HG03575 (cell line): Measurements from ENCODE around the gene SEC61A1.

Experiments
- ATAC-seq: cut with Tn5 transposase; IDR thresholded peaks from one replicate; pipeline ENCODE4 v1.9.1; 2021; ENCODE audit not compliant: unreplicated experiment, insufficient number of reproducible peaks, low FRiP score; ENCODE audit errors: extremely low read depth

Gene SEC61A1

DNA sequence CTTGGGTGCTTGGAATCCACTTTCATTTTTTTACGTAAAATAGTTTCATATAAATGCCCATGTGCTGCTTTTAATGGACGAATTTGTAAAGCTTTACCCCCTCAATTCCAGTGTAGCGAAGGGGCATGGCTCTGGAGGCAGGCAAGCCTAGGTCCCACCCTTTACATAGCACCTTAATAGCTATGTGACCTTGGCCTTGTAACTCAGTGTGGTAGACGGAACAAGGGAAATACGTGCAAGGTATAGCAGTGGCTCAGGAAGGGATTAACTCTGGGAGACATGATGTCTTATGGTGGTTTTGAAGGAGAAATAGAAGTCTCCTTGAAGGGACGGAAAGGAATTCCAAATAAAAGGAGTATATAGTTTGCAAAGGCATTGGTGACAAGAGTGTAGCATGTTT lies 1.4 kb downstream of the SEC61A1 start:
- ATAC-seq, result no peak

DNA sequence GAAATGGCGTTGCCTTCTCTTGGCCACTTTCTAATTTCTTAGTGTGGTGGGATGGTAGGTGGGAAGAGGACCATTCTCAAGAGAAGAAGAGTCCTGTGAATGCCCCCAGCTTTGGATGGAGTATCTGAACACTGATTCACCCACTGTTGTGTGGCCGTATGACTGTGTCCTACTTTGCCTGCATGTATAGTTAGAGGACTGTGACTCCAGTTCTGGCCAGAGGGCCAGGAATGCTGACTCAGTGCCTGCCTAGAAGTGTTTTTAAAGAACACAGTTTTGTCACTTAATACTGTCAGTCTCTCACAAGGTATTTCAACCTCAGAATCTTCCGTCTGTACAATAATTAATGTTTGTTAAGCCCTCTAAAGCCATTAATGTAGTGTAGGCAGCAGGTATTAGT lies 2.1 kb downstream of the SEC61A1 start:
- no peak for ATAC-seq

DNA sequence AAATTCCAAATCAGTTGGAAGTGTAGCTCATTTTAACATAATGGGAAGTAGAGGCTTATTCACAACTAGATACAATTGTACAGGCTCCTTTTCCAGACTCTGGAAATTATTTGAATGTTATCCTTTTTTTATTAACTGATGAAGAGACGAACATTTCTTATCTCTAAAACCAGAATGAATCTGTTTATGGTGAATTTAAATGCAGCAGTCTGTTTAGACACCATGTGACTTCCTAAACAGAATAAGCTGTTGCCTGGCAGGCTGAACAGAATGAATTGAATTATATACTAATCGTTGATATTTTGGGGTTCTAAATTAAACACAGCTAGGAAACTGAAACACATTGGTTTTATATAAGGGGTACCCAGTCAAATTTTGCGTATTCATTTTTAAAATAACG lies 4.0 kb downstream of the SEC61A1 start:
- no peak for ATAC-seq

DNA sequence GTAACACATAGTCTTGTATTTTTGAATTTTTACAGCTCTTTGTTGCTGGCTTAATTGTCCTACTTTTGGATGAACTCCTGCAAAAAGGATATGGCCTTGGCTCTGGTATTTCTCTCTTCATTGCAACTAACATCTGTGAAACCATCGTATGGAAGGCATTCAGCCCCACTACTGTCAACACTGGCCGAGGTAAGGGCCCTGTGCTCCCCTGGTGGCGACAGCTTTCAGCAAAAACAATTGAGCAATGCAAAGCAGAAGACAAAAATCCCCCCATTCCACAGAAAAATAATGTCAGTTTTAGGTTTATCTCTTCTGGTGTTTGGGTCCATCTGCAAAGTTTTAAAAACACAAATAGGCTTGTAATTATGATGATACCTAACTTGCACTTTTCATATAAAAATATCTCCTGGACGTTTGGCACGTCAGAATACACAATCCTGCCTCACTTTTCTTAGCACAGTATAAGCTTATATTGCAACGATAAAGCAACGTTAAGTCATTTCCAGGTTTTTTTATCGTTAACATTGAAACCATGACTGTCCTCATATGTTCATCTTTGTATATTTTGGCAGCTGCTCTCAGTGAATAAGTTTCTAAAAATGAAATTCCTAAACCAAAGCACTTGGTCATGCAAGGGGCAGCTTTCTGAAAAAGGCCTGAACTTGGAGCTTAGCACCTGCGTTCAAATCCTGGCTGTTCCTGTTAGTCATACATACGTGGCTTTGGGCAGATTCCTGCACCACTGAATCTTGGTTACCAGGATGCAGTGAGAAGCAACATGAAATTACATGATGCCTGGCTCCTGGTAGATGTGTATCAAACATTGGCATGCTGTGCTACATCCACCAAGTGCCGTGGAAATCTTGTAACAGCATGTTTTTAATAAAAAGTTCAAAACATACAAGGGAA lies 8.5 kb downstream of the SEC61A1 start:
- ATAC-seq, result no peak

DNA sequence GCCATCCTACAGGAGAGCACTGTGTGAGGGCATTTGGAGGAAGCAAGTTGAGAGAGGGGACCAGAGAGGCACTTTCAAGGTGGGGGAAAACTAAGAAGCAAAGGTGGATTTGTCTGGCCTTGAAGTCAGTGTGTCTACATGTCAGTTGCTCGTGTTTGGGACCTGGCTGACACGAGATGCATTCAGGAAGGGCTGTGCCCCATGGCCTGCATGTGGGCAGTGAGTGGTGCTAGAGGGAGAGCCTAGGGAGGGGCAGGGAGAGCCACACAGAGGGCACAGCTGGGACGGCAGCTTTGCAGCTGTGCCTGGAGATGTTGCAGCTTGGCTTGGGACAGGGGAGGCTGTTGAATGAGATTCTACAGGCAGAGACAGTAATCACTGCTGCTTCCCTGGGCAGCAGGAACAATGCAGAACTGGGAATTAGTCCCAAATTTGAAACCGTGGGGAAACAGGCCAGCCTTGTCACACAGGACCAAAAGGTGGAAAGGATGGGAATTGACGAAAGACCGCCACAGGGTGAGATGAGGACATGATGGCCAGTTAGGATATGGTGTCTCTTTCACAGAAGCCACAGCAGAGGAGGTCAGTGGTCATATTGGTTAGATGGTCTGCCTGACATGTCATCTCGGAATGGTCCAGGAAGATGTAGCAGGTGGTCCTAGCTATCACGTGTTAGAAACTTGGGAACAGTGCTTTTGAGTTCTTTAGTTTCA lies 10.0 kb downstream of the SEC61A1 start:
- ATAC-seq, result no peak

DNA sequence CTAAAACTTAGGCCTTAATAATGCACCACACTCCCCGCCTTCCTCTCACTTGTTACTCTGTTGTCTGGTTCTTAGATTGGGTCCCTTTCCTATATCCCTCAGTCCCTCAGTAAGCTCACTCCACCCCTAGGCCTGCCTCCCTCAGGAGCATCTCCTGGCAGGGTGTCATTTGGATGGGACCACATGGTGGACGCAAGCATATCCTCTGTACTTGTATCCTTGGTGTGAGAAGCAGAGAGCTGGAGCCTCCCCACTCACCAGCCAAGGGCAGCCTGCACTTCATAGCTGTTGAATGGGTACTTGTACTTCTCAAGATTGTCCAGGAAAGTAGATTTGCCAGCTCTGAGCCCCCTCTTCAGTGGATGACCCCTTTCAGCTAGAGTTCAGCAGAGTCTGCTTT lies 11.6 kb downstream of the SEC61A1 start:
- no peak for ATAC-seq

DNA sequence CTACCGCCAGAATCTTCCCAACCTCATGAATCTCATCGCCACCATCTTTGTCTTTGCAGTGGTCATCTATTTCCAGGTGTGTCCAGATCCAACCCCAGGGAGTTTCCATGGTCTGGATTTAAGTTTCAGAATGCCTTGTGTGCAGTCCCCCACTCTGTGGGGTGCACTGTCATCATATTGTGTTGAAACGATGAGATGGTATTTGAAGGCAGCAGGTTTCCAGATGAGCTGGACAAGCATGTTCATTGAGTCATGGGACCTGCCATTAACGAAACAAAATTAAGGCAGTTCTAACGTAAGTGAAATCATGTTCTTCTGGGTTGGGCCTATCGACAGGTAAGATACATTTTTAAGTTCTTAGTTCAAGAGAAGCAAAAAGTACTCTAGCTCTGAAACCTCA lies 12.7 kb downstream of the SEC61A1 start:
- no peak for ATAC-seq

DNA sequence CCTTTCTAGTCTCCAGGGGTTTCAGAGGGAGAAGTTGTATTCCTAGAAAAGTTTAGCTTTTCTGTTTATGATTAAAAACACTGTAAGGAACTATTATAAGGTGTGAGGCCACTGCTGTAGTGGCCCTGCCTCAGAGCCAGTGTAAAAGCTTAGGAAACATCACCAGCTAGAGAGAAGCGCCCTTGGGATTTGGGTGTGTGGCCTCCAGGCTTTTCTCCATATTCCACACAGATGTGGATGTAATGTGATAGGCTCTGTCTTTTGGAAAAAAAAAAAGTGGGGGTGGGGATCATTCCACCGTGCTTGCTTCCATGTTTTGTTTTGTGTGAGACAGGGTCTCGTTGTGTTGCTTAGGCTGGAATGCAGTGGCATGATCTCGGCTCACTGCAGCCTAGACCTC lies 13.9 kb downstream of the SEC61A1 start:
- no peak for ATAC-seq

DNA sequence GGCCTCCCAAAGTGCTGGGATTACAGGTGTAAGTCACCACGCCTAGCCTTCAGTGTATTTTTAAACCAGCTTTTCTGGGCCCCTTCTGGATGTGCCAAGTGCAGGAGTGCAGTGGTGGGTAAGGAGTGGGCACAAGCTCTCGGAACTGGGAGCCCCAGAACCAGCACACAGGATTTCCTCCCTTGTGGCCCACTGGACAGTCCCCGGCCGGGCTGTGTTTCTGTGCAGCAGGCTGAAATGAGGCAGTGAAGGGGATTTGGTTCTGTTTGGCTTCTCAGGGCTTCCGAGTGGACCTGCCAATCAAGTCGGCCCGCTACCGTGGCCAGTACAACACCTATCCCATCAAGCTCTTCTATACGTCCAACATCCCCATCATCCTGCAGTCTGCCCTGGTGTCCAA lies 14.4 kb downstream of the SEC61A1 start:
- no peak for ATAC-seq

DNA sequence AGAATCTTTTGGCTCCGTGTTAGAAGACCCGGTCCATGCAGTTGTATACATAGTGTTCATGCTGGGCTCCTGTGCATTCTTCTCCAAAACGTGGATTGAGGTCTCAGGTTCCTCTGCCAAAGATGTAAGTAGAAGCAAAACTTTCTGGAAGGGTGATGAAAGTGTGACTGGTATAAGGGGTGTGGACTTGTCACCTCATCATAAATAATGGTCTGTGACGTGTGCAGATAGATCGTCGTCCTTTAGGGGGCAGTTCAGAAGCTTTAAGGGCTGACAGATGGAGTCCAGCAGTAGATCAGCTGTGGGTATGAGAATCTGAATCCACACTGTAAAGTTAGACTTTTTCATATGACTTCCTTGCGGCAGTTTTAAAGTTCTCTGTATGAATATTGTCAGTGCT lies 15.3 kb downstream of the SEC61A1 start:
- no peak for ATAC-seq

DNA sequence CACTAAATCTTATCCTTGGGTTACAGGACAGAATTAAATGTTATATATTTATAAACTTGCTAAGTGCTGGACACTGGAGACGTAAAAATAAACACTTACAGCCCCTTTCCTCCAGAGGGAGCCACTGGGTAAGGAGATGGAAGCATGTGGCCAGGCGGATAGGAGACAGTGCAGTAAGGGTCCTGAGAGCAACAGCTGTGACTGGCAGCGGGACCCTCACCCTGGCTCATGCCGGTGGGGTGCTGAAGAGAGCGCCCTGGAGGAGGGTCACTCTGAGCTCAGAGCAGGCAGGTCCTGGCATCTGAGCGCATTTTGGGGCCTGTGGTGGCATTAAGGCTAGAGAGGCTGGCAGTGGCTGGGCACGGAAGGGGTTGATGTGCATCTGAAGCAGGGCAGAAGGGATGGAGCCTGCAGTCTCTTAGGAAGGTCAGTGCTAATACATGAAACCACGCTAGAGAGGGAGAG lies 16.0 kb downstream of the SEC61A1 start:
- ATAC-seq, result no peak

DNA sequence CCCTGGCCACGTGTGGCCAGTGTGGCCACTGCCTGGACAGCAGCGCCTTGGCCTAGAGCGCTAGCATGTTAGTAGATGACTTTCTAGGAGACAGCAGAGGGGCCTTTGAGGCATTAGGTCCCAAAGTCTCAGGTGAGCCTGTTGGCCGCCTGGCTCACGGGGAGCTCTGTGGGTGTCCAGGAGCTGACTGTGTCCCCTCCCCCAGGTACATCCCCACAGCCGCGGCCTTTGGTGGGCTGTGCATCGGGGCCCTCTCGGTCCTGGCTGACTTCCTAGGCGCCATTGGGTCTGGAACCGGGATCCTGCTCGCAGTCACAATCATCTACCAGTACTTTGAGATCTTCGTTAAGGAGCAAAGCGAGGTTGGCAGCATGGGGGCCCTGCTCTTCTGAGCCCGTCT lies 17.0 kb downstream of the SEC61A1 start:
- ATAC-seq, result no peak

DNA sequence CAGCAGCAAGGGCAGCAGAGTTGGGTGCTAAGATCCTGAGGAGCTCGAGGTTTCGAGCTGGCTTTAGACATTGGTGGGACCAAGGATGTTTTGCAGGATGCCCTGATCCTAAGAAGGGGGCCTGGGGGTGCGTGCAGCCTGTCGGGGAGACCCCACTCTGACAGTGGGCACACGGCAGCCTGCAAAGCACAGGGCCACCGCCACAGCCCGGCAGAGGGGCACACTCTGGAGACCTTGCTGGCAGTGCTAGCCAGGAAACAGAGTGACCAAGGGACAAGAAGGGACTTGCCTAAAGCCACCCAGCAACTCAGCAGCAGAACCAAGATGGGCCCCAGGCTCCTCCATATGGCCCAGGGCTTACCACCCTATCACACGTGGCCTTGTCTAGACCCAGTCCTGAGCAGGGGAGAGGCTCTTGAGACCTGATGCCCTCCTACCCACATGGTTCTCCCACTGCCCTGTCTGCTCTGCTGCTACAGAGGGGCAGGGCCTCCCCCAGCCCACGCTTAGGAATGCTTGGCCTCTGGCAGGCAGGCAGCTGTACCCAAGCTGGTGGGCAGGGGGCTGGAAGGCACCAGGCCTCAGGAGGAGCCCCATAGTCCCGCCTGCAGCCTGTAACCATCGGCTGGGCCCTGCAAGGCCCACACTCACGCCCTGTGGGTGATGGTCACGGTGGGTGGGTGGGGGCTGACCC lies 18.8 kb downstream of the SEC61A1 start:
- no peak for ATAC-seq

DNA sequence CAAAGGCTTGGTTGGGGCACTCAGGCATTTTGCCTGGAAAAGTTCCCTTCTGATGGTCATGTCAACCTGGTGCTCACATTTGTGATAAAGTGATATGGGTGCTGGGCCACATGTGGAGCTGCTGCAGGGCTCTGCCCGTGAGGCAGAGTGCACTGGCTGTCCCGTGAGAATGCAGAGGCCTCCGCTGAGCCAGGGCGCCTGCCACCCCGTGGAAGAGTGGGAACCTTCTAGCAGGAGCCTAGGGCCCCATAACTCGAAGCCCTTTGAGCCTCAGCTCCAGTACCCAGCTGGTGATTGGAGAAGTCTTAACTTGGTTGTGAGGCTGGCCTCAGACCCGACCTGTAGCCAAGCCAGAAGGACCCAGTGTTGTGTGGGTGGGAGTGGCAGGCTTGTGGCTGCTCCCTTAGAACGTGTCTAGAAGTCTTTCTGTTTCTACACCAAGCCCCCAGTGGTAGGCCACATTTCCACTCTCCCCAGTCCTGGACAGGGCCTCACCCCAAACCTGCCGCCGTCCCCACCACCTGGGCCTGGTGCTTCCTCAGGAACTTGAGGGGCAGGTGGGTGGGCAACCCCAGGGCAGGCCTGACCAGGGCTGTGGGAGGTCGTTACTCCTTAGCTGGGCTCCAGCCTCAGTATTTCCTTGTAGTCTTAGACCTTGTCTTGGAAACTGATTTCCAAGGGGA lies 19.7 kb downstream of the SEC61A1 start:
- no peak for ATAC-seq

DNA sequence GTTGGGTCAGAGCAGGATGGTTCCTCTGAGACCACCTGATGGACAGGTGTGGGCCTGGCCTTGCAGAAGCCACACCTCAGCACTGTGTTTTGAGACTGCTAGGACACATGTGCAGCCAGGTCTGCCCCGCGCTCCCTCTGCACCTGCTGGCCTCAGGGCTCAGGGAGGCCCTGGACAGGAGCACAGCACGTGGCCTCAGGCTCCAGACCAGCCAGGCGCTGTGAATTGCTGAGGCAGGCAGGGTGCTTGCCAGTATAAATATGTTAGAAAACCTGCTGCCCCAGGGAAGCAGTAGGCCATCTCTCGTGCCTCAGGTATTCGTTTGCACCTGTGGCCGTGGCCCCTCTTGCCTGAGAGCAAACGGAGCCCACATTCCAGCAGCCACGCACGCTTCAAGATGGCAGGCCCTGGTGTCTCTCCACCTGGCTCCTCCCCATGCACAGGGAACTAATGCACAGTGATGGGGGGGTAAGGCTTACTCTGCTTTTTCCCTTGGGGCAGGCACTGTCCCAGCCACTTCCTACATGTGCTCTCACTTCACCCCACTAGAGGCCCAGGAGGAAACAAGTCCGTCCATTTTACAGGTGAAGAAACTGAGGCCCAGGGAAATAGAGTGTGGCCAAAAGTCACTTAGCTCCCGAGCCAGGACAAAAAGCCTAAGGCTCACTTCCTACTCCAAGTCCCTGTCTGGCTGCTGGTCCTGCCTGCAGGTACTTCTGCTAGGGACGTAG lies 20.4 kb downstream of the SEC61A1 start:
- no peak for ATAC-seq

DNA sequence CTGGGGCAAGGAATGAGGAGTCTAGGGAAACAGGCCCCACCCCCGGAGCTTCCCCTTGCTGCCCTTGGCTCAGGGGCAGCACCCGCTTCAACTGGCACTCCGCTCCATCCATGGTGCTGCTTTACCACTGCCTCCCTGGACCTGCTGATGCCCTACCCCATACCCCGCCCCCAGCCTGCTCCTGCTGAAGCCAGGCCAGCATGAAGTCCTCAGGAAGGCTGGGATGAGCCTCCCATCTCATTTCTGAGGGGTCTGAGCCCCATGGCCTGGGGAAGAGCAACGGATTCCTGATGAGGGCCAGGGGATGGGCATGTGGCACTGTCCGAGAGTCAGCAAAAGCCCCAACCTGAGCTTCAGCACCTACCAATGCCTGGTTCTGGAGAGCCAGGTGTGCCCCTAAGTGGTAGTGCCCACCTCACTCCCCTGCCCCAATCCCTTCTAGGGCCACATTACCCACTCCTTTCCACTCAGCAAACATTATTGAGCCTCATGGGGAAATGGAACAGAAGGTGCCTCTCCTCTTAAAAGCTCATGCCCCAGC lies 21.0 kb downstream of the SEC61A1 start:
- no peak for ATAC-seq

DNA sequence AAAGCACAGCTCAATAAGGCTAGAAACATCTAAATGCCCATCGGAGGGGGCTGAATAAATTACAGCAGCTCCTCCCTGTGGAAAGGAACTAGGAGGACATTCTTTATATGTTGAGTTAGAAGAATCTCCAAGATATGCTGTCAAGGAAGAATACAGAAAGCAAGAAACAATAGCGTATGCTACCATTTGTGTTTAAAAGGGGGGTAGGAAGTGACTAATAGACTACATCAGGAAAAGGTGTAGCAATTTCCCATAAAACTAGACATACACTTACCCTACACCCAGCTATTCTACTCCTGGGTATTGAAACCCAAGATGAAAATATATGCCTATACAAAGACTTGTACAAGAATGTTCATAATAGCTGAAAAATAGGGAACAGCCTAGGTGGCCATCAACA lies 21.6 kb downstream of the SEC61A1 start:
- ATAC-seq, result no peak

DNA sequence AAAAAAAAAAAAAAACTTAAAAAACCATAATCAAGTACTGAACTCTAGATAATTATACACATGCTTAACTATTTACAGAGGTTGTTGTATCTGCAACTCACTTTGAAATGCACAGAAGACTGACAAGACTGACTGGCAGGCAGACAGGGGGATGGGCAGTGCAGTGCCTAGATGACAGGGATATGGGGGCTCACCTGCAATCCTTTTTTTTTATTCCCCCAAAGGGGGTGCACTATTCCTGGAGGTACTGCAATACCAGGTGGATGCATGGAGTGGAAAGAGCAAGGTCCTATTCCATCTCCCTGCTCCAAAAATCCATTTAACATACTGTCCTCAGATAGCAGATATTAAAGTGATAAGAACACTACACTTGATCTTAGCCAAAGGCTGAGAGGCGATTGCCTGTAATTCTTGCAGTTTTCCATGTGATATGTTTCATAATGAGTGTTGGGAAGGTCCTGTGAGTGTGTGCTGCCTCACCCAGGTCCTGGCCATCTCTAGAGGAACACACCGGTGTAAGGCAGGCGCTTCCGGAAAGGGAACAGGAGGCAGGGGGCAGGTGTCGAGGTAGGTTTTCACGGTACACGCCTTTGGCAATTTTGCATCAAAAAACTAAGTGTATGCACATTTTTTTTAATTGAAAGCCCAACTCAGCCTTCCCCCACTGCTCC lies 22.7 kb downstream of the SEC61A1 start:
- no peak for ATAC-seq
